Skeletal muscle satellite cell (primary cell): ENCODE results near the gene PPAN. TPM values are rescaled to one million over a fixed set of nuclear protein-coding genes. Genes with fewer than 3 reads are reported as not detected.
A peak's percentile ranks its signal among the peaks of the same experiment; 100 is the strongest.

Experiments
- H3K27me3 ChIP-seq: 2 replicates; pipeline ENCODE4 v1.7.0; 2013; ENCODE audit warnings: low read length; ENCODE audit not compliant: control insufficient read depth, insufficient read depth
- H3K36me3 ChIP-seq: 2 replicates; pipeline ENCODE4 v1.7.0; 2013; ENCODE audit warnings: mild to moderate bottlenecking, control low read depth, low read length; ENCODE audit not compliant: insufficient read depth
- H3K4me1 ChIP-seq: 2 replicates; pipeline ENCODE4 v1.7.0; 2013; ENCODE audit warnings: low read length; ENCODE audit not compliant: control insufficient read depth, insufficient read depth
- H3K4me2 ChIP-seq: 2 replicates; pipeline ENCODE4 v1.7.0; 2013; ENCODE audit warnings: mild to moderate bottlenecking, low read length
- H3K4me3 ChIP-seq: 2 replicates; pipeline ENCODE4 v1.7.0; 2013; ENCODE audit warnings: low read length
- H3K9ac ChIP-seq: 2 replicates; pipeline ENCODE4 v1.7.0; 2013; ENCODE audit warnings: mild to moderate bottlenecking, low read depth, low read length, moderate library complexity
- H3K9me3 ChIP-seq: replicated peaks from 2 replicates; pipeline ENCODE4 v1.7.0; 2013; ENCODE audit warnings: mild to moderate bottlenecking, control low read depth, low read length
- total RNA-seq: library from RNA; depleted of rRNA; stranded (reverse); fragments of >200 nt; gene quantifications from 2 replicates; pipeline ENCODE4 v1.2.3, GENCODE V29; 2012; rRNA removed

The PPAN gene, protein sequence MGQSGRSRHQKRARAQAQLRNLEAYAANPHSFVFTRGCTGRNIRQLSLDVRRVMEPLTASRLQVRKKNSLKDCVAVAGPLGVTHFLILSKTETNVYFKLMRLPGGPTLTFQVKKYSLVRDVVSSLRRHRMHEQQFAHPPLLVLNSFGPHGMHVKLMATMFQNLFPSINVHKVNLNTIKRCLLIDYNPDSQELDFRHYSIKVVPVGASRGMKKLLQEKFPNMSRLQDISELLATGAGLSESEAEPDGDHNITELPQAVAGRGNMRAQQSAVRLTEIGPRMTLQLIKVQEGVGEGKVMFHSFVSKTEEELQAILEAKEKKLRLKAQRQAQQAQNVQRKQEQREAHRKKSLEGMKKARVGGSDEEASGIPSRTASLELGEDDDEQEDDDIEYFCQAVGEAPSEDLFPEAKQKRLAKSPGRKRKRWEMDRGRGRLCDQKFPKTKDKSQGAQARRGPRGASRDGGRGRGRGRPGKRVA
- total RNA-seq, result 41.6 and 52.4 TPM in 2 replicates

DNA sequence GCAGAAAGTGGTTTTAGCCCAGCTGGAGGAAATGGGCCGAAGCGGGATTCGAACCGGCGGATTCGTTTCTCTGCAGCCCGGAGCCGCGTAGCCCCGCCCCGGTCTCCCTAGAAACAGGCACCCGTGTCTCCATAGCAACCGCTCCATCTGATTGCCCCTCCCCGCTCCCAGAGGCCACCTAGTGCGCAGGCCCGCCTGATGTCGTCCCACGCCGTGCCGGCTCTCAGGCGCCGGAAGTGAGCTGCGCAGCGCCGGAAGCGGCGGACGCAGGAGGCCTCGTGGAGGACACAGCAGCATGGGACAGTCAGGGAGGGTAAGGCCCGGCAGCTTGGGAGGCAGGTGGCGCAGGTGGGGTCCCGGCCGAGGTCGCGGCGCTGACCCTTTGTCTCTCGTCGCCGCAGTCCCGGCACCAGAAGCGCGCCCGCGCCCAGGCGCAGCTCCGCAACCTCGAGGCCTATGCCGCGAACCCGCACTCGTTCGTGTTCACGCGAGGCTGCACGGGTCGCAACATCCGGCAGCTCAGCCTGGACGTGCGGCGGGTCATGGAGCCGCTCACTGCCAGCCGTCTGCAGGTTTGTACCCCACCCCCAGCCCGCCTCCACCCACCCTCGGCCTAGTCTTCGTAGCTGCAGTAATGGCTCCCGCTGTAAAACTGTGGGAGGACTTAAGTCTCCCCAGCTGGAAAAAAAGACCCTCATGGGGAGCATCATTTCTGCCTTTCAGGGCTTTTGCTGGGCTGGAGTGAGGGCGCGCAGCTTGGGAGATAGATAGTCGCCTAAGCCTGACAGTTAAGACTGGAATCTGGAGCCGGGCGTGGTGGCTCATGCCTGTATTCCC is at the start of gene PPAN:
Gene PPAN, plus strand, starts transcription at position 263 of the 837 bp plus-strand sequence. Its CDS starts 33 bp downstream, at position 296.
- Histone ChIP-seq H3K9ac (peak within 1 kb of the TSS; percentile 92), H3K4me3 (peak within 1 kb of the TSS; percentile 92), H3K36me3 (peaks cover 39% of the 10 kb centered on the region), H3K4me1 (peaks cover 13% of the 10 kb centered on the region), H3K27me3 (no peaks in the 10 kb centered on the region), H3K9me3 (no peaks in the 10 kb centered on the region), H3K4me2 (peak within 1 kb of the TSS; percentile 85)

DNA sequence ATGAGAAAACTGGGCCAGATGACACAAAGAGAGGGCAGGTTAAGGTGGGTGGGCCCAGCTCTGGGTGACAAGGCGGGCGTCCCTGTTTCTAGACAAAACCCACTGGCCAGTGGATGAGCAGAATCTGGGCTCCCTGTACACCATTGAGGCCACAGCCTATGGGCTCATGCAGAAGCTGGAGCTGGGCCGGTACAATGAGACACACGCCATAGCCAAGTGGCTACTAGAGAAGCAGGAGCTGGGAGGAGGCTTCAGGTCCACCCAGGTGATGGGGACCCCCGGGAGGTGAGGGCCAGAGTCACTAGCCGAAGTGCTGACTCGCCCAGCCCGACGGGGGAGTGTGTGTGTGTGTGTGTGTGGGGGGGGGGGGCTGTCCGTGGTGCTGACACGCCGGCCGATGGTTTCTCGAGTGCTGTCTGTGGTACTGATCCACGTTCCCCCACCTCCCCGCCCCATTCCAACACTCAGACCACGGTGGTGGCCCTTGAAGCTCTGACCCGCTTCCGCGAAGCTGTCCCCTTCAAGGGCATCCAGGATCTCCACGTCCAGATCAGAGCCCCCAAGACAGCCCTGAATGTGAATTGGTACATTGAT is 44.3 kb upstream of the PPAN start:
- Histone ChIP-seq H3K9ac (no peak overlapping the region), H3K4me1 (no peaks in the 10 kb centered on the region), H3K9me3 (no peaks in the 10 kb centered on the region), H3K4me3 (no peak overlapping the region), H3K4me2 (no peak overlapping the region), H3K36me3 (no peaks in the 10 kb centered on the region), H3K27me3 (peaks cover 15% of the 10 kb centered on the region)

DNA sequence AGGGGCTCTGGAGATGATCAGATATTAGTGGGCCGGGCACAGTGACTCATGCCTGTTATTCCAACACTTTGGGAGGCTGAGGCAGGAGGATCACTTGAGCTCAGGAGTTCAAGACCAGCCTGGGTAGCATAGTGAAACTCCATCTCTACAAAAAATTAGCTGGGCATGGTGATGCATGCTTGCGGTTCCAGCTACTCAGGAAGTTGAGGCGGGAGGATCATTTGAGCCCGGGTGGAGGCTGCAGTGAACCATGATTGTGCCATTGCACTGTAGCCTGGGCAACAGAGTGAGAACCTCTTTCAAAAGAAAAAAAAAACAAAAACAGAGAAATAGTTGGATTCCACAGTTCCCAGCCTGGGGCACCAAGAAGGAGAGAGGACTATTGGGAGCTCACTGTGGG is 38.0 kb upstream of the PPAN start:
- H3K4me1 ChIP-seq, result no peaks in the 10 kb centered on the region
- no peaks in the 10 kb centered on the region for H3K36me3 ChIP-seq
- H3K4me3 ChIP-seq, result no peak overlapping the region
- no peak overlapping the region for H3K4me2 ChIP-seq
- H3K27me3 ChIP-seq, result peaks cover 10% of the 10 kb centered on the region
- no peak overlapping the region for H3K9ac ChIP-seq
- H3K9me3 ChIP-seq, result no peaks in the 10 kb centered on the region

DNA sequence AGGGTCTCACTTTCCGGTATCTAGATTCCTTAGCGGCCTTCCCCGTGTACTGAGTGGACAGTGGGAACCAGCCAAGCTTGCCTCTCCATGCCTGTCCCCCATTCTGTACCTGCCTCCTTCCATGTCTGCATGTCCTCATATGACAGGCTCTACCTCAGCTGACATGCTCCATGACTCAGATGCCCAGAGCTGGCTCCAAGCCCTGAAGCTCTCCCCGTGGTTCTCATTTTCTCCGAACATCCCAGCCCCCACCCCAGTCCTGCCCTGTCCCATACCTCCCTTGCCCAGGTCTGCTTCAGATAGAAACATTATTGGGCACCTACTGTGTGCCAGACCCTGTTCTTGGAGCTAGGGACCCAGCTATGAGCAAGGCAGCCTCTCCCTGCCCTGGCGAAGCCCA is 37.1 kb upstream of the PPAN start:
- Histone ChIP-seq H3K36me3 (no peaks in the 10 kb centered on the region), H3K9ac (no peak overlapping the region), H3K9me3 (peaks cover 2% of the 10 kb centered on the region), H3K4me2 (no peak overlapping the region), H3K4me1 (no peaks in the 10 kb centered on the region), H3K4me3 (no peak overlapping the region), H3K27me3 (peaks cover 10% of the 10 kb centered on the region)

DNA sequence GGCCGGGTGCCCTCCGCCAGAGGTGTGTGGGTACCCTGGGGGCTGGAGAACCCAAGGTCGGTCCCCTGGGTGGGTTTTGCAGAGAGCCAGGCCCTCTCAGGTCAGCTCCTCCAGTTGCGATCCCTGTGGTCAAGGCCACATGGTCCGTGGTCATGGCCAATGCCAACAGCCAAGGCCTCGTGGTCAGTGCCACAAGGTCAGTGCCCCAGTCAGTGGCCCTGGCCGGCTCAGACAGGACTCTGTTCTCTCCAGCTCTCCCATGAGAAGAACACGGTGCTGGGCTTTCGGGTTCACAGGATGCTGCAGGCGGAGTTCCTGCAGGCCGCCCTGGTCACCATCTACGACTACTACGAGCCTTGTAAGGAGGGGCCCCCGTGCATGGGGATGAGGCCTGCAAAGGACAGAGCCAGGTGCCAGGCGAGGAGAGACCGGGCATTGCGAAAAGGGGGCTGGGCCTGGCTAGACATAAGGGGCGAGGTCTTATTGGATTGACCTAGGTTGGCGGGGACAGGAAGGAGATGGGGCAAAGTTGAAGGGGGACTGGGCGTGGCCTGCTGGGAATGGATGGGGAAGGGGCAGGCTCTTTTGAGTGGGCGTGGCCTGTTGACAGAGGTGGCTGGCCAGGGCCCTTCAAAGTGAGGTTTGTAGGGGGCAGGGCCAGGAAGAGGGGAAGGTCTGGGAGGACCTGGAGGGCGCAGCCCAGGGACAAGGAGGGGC is 35.3 kb upstream of the PPAN start:
- H3K4me2 ChIP-seq, result no peak overlapping the region
- H3K4me1 ChIP-seq, result no peaks in the 10 kb centered on the region
- H3K9me3 ChIP-seq, result peaks cover 4% of the 10 kb centered on the region
- H3K36me3 ChIP-seq, result no peaks in the 10 kb centered on the region
- no peak overlapping the region for H3K9ac ChIP-seq
- no peak overlapping the region for H3K4me3 ChIP-seq
- peaks cover 6% of the 10 kb centered on the region for H3K27me3 ChIP-seq

DNA sequence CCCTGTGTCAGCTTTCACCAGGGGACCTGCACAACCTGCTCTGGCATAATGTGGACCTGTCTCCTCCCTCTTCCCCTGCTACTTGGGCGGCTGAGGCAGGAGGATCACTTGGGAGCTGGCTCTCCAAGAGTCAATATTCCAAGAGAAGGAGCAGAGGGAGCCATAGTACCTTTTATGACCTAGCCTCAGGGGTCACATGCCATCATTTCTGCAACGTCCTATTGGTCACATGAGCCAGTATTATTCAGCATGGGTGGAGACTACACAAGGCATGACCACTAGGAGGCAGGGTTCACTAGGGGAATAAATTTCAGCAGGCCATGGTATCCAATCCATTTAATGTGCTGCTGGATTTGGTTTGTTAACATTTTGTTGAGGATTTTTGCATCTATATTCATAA is 32.0 kb upstream of the PPAN start:
- H3K9ac ChIP-seq, result no peak overlapping the region
- no peak overlapping the region for H3K4me3 ChIP-seq
- H3K36me3 ChIP-seq, result no peaks in the 10 kb centered on the region
- peaks cover 19% of the 10 kb centered on the region for H3K27me3 ChIP-seq
- no peak overlapping the region for H3K4me2 ChIP-seq
- H3K9me3 ChIP-seq, result peaks cover 4% of the 10 kb centered on the region
- no peaks in the 10 kb centered on the region for H3K4me1 ChIP-seq

DNA sequence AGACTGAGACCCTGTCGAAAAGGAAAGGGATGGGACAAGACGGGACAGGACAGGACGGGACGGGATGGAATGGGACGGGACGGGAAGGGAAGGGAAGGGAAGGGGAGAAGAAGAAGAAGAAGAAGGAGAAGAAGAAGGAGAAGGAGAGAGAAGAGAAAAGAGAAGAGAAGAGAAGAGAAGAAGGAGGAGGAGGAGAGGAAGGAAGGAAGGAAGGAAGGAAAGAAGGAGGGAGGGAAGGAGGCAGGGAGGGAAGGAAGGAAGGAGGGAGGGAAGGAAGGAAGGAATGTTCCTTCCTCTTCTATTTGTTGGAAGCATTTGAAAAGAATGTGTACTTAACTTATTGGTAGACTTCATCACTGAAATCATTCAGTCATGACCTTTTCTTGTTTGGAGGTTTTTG is 29.6 kb upstream of the PPAN start:
- peaks cover 4% of the 10 kb centered on the region for H3K9me3 ChIP-seq
- H3K36me3 ChIP-seq, result no peaks in the 10 kb centered on the region
- H3K4me3 ChIP-seq, result no peak overlapping the region
- H3K9ac ChIP-seq, result no peak overlapping the region
- no peaks in the 10 kb centered on the region for H3K4me1 ChIP-seq
- H3K4me2 ChIP-seq, result no peak overlapping the region
- peaks cover 22% of the 10 kb centered on the region for H3K27me3 ChIP-seq

DNA sequence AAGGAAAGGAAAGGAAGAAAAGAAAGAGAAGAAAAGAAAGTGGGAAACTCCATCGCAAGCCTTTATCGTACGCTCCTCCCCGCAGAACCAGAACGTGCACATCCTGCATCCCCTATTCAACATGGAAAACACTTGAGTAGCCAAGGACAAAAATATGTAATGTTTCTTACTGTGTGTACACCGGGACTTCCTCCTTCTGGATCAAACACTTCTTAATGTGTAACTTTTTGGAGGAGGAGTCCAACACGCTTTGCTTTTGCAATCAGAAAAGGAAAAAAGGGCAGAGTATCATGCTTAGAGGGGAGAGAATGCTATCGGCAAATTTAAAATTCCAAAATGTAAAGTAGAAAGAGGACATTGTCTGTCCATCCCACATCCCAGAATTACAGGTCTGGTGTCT is 27.8 kb upstream of the PPAN start:
- peaks cover 4% of the 10 kb centered on the region for H3K9me3 ChIP-seq
- no peak overlapping the region for H3K4me3 ChIP-seq
- H3K4me1 ChIP-seq, result no peaks in the 10 kb centered on the region
- no peaks in the 10 kb centered on the region for H3K36me3 ChIP-seq
- H3K9ac ChIP-seq, result no peak overlapping the region
- H3K4me2 ChIP-seq, result no peak overlapping the region
- H3K27me3 ChIP-seq, result peaks cover 22% of the 10 kb centered on the region

DNA sequence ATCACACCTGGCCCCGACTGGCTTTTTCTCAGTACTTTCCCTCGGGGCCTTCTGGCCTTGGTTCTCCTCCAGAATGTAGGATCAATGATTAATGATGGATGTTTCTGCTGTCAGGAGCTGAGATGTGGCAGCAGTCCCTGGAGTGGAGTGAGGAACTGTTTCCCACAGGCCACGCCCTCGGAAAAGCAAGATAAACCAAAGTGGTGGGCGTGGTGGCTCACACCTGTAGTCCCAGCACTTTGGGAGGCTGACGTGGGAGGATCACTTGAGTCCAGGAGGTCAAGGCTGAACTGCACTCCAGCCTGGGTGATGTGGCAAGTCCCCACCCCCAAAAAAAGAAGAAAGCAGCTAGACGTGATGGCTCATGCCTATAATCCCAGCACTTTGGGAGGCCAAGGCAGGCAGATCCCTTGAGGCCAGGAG is 27.1 kb upstream of the PPAN start:
- no peak overlapping the region for H3K4me2 ChIP-seq

DNA sequence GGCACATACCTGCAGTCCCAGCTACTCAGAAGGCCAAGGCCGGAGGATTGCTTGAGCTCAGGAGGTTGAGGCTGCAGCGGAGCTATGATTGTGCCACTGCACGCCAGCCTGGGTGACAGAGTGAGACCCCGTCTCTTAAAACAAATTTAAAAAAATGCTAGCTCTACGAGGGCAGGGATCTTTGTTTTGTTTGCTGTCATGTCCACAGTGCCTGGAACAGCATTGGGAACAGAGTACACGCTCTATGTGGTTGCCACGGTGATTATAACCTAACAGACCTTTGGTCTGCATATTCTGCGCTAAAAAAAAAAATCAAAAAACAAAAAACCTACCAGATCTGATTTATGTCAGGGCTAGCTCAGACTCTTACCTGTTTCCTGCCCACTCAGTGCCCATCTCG is 22.3 kb upstream of the PPAN start:
- H3K4me2 ChIP-seq, result no peak overlapping the region
- H3K4me3 ChIP-seq, result no peak overlapping the region
- H3K27me3 ChIP-seq, result peaks cover 3% of the 10 kb centered on the region
- no peaks in the 10 kb centered on the region for H3K4me1 ChIP-seq
- H3K9me3 ChIP-seq, result no peaks in the 10 kb centered on the region
- H3K36me3 ChIP-seq, result peaks cover 3% of the 10 kb centered on the region
- H3K9ac ChIP-seq, result no peak overlapping the region

More for the DNA sequence above, 27.1 kb upstream of the PPAN start:
- no peak overlapping the region for H3K9ac ChIP-seq
- H3K27me3 ChIP-seq, result peaks cover 22% of the 10 kb centered on the region
- H3K4me1 ChIP-seq, result no peaks in the 10 kb centered on the region
- H3K9me3 ChIP-seq, result peaks cover 2% of the 10 kb centered on the region
- H3K4me3 ChIP-seq, result no peak overlapping the region
- no peaks in the 10 kb centered on the region for H3K36me3 ChIP-seq

DNA sequence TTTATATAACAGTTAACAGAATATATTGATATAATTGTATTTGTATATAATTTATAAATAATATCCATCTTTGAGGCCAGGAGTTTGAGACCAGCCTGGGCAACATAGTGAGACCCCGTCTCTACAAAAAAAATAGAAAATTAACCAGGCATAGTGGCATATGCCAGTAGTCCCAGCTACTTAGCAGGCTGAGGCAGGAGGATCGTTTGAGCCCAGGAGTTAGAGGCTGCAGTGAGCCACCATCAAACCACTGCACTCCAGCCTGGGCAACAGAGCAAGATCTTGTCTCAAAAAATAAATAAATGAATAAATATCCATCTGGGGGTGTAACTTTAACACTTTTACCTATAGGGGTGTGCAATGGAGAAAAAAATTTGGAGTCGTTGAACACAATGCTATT is 21.4 kb upstream of the PPAN start:
- H3K9me3 ChIP-seq, result no peaks in the 10 kb centered on the region
- peaks cover 3% of the 10 kb centered on the region for H3K27me3 ChIP-seq
- no peak overlapping the region for H3K9ac ChIP-seq
- no peak overlapping the region for H3K4me2 ChIP-seq
- no peaks in the 10 kb centered on the region for H3K4me1 ChIP-seq
- H3K36me3 ChIP-seq, result peaks cover 11% of the 10 kb centered on the region
- no peak overlapping the region for H3K4me3 ChIP-seq
